ENCODE data around the gene PCSK1. TPM values are rescaled to one million over a fixed set of nuclear protein-coding genes. Genes with fewer than 3 reads are reported as not detected.

PCSK1 gene
- total RNA-seq, 3 donors from 2014 or later: 1.5 to 4.4 (median 3.7) TPM

DNA sequence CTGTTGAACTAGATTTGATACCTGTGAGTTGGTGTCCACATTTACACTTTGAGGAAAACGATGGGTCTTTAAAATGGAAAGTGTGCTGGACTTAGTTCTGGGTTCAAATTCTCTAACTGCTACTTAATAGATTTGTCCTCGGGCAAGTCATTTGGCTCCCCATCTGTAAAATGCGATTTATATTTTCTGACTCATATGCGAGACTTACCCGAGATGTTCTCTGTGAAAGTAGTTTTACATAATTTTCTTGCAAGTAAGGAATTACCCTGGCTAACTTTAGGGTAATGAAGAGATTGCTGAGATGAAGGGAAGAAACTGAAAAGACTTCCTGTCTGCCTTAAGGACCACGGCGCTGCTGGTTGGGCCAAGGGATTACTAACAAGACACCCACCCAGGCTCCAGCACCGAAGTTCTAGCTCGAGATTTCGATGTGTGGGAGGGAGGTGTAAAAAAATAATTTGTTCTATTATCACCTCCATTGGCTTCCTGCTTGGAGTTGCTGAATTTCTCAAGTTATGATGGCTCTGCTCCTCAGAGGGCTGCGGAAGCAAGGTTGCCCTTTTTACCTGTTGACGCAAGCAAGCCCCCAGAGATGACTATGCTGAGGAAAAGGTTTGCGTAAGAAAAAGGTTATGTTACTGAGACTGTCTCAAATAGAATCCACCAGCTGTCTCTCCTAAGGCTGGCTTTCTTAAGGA, 24.1 kb downstream of the PCSK1 start:
- ATAC-seq: no peak
- DNase-seq: no peak
- H3K9me3 ChIP-seq: no peaks in the 10 kb centered on the region
- intact Hi-C loops (cut with DNase I, micrococcal nuclease): no loop called here
- TF ChIP-seq, protein P1, sequence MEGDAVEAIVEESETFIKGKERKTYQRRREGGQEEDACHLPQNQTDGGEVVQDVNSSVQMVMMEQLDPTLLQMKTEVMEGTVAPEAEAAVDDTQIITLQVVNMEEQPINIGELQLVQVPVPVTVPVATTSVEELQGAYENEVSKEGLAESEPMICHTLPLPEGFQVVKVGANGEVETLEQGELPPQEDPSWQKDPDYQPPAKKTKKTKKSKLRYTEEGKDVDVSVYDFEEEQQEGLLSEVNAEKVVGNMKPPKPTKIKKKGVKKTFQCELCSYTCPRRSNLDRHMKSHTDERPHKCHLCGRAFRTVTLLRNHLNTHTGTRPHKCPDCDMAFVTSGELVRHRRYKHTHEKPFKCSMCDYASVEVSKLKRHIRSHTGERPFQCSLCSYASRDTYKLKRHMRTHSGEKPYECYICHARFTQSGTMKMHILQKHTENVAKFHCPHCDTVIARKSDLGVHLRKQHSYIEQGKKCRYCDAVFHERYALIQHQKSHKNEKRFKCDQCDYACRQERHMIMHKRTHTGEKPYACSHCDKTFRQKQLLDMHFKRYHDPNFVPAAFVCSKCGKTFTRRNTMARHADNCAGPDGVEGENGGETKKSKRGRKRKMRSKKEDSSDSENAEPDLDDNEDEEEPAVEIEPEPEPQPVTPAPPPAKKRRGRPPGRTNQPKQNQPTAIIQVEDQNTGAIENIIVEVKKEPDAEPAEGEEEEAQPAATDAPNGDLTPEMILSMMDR (IDR thresholded peaks at IDR 0.05): no peak
- no peaks in the 10 kb centered on the region for H3K36me3 ChIP-seq (ENCODE audit: low read depth)
- no peak overlapping the region for H3K4me3 ChIP-seq
- no peaks in the 10 kb centered on the region for H3K4me1 ChIP-seq (ENCODE audit: low read depth)

DNA sequence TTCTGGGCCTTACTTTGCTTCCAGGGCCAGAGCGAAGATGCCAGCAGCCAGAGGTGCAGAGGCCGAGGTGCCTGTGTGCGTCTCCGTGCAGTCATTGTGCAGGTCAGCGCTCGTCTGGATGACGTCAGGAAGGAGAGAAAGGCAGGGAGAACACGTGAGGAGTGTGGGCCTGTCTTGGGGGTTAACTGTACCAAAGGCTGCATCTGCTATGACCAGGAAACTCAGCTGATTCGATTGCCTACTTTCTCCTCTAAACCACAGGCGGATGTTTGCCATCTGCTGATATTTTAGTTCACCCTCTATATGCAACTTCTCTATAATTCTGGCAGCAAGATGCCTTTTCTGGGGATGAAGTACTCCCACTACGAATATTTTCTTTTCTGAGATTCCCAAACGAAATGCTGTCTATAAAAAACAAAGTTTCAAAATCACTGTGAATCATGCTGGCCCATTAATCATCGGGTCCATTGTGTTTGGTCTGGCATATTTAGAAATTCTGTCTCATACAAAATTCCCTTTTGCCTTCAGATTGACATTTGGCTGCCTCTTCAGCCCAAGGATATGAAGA, 24.8 kb downstream of the PCSK1 start:
- H3K36me3 ChIP-seq (ENCODE audit: low read depth): no peaks in the 10 kb centered on the region
- TF ChIP-seq, protein P1 (IDR thresholded peaks at IDR 0.05): no peak
- H3K9me3 ChIP-seq: no peaks in the 10 kb centered on the region
- DNase-seq (no peak), ATAC-seq (no peak)
- no peak overlapping the region for H3K4me3 ChIP-seq
- intact Hi-C loops (cut with DNase I, micrococcal nuclease): no loop called here
- H3K4me1 ChIP-seq (ENCODE audit: low read depth): no peaks in the 10 kb centered on the region

DNA sequence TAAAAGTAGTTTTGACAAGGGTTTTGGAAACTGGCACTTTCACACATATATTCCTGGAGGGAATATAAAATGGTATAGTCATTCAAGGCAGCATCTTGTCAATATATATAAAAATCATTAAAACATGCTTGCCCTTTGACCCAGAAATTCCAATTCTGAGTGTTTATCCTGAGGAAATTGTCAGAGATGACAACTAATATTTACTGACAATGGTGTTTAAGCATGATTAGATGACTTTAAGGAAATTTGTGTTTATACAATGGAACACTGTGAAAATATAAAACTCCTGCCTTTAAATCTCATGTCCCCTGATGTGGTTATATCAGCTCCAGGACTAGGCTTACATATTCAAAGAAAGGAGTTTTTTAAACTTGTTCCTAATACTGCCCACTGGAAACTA, 25.6 kb downstream of the PCSK1 start:
- Histone ChIP-seq H3K4me1 (ENCODE audit: low read depth) (no peaks in the 10 kb centered on the region), H3K4me3 (no peak overlapping the region), H3K9me3 (no peaks in the 10 kb centered on the region), H3K36me3 (ENCODE audit: low read depth) (no peaks in the 10 kb centered on the region)
- ATAC-seq (no peak), DNase-seq (no peak)
- intact Hi-C loops (cut with DNase I, micrococcal nuclease): no loop called here
- TF ChIP-seq, protein P1 (IDR thresholded peaks at IDR 0.05): no peak

DNA sequence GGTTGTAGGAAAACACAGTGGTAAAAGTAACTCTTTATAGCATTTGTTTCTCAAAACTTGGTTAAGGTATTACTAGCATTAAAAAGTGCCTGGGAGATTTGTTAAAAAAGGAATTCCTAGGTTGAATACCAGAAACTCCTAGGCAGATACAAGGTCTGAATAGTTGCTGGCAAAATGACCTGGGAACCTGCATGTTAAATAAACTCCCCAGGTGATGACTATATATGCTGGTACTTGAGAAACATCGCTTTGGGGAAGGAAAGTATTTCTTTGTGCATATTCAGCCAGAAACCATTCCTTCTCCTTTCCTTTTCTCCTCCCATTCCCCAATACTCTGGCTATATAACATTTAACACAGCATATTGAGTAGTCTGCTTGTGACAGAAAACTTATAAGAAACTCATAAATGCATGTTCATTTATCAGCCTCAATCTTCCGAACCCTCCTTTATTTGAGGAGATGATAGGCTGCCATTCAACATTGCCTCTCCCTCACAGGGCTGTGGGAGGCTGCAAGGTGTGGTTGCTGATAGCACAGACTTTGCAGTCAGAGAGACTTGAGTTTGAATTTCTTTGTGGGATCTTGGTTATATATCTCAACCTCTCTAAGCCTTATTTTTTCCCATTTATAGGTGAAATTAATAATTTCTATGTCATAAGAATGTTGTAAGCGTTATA, 28.7 kb downstream of the PCSK1 start:
- TF ChIP-seq, protein P1 (IDR thresholded peaks at IDR 0.05): no peak
- ATAC-seq (no peak), DNase-seq (no peak)
- Histone ChIP-seq H3K4me1 (ENCODE audit: low read depth) (no peaks in the 10 kb centered on the region), H3K36me3 (ENCODE audit: low read depth) (no peaks in the 10 kb centered on the region), H3K4me3 (no peak overlapping the region), H3K9me3 (no peaks in the 10 kb centered on the region)
- intact Hi-C loops (cut with DNase I, micrococcal nuclease): no loop called here

DNA sequence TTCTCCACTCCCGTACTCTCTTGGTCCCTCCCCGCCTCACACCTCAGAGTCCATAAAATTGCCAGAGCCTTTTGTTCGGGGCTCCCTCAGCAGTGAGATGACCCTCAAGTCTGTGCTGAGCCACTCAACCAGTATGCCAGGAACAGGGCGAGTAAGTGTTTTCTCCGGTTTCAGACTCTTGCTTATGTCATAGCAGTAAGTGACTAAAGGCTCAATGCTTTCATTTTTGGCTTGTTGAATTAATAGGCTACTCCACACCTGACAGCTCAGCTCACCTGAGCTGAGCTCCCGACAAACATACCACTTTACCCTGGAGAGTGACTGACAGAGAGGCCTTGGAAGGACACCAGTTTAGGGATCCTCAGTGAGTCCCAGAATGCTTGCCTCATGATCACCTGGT, 30.5 kb downstream of the PCSK1 start:
- TF ChIP-seq, protein P1 (IDR thresholded peaks at IDR 0.05): no peak
- no peak overlapping the region for H3K4me3 ChIP-seq
- DNase-seq (no peak), ATAC-seq (no peak)
- intact Hi-C loops (cut with DNase I, micrococcal nuclease): no loop called here
- no peaks in the 10 kb centered on the region for H3K36me3 ChIP-seq (ENCODE audit: low read depth)
- H3K4me1 ChIP-seq (ENCODE audit: low read depth): no peaks in the 10 kb centered on the region
- no peaks in the 10 kb centered on the region for H3K9me3 ChIP-seq
